AG09309 (cell line): ENCODE results near the gene RASSF7.

Experiments
- DNase-seq: peaks from one replicate; pipeline ENCODE4 v3.0.0-alpha.2; 2010; ENCODE audit warnings: low read depth
- H3K4me3 ChIP-seq: 2 replicates; pipeline ENCODE4 v1.5.1; 2011; ENCODE audit warnings: mild to moderate bottlenecking, low read depth, low read length, moderate library complexity; ENCODE audit not compliant: control insufficient read depth
- CTCF ChIP-seq: IDR thresholded peaks from 2 replicates; pipeline ENCODE4 v1.5.1; 2011; ENCODE audit warnings: mild to moderate bottlenecking, low read depth, low read length, inconsistent platforms; ENCODE audit not compliant: insufficient read depth, control insufficient read depth; ENCODE audit errors: missing control alignments

The RASSF7 gene

GRCh38 chr11:518463-519202, 42.1 kb upstream of the RASSF7 start:
- peak; percentile 58 for TF ChIP-seq CTCF
- peak overlapping the region; percentile 14; the same call in 1 of the 2 replicates for H3K4me3 ChIP-seq
- peak; percentile 94 for DNase-seq

GRCh38 chr11:520428-521176, 40.2 kb upstream of the RASSF7 start:
- no peak for DNase-seq
- TF ChIP-seq CTCF = no peak
- no peak overlapping the region for H3K4me3 ChIP-seq

GRCh38 chr11:521177-521688, 39.5 kb upstream of the RASSF7 start:
- DNase-seq = no peak
- TF ChIP-seq CTCF = no peak
- H3K4me3 ChIP-seq = no peak overlapping the region

- TF ChIP-seq CTCF = no peak
- DNase-seq = no peak
- no peak overlapping the region for H3K4me3 ChIP-seq
Measured at GRCh38 chr11:526192-526591, 34.6 kb upstream of the RASSF7 start.

GRCh38 chr11:528166-528814, 32.5 kb upstream of the RASSF7 start:
- H3K4me3 ChIP-seq = no peak overlapping the region
- no peak for TF ChIP-seq CTCF
- DNase-seq = no peak
